Measurements from ENCODE around the gene DHDH.
A peak's percentile ranks its signal among the peaks of the same experiment; 100 is the strongest.
"Not testable (repeated sequence)": the region's sequence is repeated elsewhere in the genome, so short reads cannot be mapped to it uniquely, and the experiment has no call there.

DHDH gene

DNA sequence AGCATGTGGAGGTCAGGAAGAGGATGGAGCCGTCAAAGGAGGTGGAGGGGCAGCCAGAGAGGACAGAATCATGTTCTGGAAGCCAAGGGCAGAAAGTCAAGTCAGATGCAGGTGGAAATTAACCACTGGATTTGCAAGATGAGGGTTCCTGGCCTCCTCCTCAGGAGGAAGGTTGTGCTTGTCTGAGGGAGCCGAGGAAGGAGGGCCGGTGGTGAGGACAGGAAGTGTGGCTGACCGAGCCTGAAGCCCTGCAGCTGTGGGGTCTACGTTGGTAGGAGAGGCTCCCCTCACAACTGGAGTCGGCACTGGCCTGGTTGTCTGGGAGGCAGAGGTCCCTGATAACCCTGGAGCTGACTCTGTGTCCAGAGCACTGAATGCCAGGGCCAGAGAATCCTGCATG, 15.4 kb upstream of the DHDH start:
- DNase-seq = no peak

DNA sequence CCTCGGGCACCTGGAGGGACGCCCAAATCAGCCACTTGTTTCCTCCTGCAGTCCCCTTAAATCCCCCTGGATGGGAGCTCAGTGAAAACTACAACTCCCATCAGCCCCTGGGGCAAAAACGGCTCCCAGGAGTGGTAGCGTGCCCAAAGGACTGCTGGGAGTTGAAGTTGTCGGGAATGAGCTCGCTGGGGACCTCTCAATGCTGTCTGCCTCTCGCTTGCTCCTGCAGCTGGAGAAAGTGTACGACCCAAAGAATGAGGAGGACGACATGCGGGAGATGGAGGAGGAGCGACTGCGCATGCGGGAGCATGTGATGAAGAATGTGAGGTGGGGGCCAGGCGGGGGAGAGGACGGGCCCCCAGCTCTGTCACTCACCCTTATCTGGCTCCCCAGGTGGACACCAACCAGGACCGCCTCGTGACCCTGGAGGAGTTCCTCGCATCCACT, 14.7 kb upstream of the DHDH start:
- DNase-seq = peak; percentile 70

DNA sequence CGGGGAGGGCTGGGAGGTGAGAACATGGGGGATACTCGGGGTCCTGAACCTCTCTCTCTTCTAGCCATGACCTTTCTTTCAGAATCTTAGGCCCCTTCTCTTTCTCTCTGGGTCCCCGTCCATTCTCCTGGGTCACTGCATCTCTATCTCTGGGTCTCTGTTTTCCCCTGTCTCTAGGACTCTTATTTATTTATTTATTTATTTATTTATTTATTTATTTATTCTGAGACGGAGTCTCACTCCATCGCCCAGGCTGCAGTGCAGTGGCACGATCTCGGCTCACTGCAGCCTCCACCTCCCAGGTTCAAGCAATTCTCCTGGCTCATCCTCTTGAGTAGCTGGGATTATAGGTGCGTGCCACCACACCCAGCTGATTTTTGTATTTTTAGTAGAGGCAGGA, 14.2 kb upstream of the DHDH start:
- DNase-seq = not testable (repeated sequence)

DNA sequence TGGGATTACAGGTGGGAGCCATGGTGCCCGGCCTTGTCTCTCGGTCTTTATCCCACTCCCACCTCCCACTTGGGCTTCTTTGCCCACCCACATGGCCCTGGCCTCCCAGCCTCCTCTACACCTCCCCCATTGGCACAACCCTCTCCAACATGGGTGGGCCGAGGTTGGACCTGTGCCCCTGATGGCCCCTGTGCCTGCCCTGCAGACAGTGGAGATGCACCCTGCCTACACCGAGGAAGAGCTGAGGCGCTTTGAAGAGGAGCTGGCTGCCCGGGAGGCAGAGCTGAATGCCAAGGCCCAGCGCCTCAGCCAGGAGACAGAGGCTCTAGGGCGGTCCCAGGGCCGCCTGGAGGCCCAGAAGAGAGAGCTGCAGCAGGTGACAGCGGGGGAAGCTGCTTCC, 12.6 kb upstream of the DHDH start:
- DNase-seq = no peak

DNA sequence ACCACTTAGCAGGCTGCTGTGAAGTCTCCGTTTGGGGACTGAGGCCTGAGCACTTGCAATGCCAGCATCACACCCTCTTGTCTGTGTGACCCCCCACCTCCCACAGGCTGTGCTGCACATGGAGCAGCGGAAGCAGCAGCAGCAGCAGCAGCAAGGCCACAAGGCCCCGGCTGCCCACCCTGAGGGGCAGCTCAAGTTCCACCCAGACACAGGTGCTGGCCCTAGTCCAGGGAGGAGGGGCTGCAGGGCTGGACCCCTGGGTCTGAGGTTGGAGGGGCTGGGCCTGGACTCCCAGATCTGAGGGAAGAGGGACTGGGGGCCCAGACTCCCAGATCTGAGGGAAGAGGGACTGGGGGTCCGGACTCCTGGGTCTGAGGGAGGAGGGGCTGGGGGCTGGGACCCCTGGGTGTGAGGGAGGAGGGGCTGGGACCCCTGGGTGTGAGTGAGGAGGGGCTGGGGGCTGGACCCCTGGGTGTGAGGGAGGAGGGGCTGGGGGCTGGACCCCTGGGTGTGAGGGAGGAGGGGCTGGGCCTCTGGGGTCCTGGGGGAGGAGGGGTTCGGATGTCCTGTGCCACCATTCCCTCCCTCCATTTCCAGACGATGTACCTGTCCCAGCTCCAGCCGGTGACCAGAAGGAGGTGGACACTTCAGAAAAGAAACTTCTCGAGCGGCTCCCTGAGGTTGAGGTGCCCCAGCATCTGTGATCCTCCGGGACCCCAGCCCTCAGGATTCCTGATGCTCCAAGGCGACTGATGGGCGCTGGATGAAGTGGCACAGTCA, 11.6 kb upstream of the DHDH start:
- DNase-seq = no peak

DNA sequence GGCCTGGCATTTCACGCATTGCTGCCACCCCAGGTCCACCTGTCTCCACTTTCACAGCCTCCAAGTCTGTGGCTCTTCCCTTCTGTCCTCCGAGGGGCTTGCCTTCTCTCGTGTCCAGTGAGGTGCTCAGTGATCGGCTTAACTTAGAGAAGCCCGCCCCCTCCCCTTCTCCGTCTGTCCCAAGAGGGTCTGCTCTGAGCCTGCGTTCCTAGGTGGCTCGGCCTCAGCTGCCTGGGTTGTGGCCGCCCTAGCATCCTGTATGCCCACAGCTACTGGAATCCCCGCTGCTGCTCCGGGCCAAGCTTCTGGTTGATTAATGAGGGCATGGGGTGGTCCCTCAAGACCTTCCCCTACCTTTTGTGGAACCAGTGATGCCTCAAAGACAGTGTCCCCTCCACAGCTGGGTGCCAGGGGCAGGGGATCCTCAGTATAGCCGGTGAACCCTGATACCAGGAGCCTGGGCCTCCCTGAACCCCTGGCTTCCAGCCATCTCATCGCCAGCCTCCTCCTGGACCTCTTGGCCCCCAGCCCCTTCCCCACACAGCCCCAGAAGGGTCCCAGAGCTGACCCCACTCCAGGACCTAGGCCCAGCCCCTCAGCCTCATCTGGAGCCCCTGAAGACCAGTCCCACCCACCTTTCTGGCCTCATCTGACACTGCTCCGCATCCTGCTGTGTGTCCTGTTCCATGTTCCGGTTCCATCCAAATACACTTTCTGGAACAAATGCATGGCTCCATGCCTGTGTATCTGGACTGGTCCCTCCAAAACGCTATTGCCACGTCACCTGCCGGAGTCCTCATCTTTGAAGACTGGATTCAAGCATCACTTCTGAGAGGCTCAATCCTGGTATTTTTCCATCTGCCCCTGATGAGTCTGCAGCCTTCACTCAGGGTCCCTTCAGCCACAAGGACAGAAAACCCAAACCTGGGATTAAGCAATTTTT, 10.7 kb upstream of the DHDH start:
- no peak for DNase-seq

DNA sequence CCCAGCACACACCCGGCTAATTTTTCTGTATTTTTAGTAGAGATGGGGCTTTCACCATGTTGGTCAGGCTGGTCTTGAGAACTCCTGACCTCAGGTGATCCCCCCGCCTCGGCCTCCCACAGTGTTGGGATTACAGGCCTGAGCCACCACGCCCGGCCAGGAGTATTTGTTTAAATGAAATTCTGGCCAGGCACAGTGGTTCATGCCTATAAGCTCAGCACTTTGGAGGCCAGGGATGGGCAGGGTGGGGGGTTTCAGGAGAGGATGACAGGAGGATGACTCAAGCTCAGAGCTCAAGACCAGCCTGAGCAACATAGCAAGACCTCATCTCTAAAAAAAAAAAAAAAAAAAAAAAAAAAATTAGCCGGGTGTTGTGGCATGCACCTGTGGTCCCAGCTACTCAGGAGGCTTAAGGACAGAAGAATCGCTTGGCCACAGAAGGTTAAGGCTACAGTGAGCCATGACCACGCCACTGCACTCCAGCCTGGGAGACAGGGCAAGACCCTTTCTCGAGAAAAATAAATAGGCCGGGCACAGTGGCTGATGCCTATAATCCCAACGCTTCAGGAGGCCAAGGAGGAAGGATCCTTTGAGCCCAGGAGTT, 8.2 kb upstream of the DHDH start:
- DNase-seq = peak; percentile 68

DNA sequence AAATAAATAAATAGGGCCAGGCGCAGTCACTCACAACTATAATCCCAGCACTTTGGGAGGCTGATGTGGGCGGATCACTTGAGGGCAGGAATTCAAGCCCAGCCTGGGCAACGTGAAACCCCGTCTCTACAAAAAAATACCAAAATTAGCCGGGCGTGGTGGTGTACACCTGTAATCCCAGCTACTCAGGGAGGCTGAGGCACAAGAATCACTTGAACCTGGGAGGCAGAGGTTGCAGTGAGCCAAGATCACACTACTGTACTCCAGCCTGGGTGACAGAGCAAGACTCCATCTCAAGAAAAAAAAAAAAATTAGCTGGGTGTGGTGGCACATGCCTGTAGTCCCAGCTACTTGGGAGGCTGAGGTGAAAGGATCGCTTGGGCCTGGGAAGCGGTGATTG, 7.6 kb upstream of the DHDH start:
- not testable (repeated sequence) for DNase-seq

DNA sequence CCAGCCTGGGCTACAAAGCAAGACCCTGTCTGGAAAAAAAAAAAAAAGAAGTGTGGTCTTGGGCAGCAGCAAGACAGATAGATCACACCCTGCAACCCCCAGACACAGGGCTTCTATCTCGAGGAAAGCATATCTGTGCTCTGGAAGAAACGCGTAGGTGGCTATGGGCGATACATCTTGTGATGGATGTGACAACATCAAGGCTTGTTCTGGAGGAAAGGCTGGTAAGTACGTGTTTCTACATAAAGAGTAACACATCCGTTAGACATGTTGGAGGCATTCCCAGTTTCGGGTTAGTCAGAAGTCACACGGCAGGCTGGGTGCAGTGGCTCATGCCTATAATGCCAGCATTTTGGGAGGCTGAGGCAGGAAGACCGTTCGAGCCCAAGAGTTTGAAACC, 6.6 kb upstream of the DHDH start:
- no peak for DNase-seq

DNA sequence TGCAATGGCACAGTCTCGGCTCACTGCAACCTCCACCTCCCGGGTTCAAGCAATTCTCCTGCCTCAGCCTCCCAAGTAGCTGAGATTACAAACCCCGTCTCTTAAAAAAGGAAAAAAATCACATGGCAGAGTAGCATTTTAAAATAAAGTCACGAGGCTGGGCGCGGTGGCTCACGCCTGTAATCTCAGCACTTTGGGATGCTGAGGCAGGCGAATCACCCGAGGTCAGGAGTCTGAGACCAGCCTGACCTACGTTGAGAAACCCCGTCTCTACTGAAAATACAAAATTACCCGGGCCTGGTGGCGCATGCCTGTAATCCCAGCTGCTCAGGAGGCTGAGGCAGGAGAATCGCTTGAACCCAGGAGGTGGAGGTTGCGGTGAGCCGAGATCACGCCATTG, 5.8 kb upstream of the DHDH start:
- not testable (repeated sequence) for DNase-seq

DNA sequence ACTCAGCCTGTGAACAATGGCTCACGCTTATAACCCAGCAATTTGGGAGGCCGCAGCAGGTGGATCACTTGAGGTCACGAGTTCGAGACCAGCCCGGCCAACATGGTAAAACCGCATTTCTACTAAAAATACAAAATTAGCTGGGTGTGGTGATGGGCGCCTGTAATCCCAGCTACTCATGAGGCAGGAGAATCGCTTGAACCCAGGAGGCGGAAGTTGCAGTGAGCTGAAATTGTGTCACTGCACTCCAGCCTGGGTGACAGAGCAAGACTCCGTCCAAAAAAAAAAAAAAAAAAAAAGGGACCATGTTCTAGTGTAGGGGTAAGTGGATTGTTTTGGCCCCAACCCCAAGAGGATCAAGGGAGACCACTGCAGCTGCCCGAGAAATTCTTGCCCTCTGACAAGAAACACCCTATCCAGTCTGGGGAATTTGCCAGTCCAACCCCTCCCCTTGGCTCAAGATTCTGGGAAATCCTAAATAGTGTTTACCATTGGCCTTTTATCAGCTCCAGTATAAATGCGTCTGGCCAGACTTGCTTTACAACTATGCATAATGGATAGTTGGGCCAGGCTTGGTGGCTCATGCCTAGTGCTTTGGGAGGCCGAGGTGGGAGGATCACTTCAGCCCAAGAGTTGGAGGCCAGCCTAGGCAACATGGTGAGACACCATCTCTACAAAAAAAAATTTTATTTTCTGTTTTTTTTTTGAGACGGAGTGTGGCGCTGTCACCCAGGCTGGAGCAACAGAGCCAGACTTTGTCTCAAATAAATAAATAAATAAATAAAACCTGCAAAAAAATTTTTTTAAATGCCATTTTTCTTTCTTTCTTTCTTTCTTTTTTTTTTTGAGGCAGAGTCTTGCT, 5.1 kb upstream of the DHDH start:
- no peak for DNase-seq

DNA sequence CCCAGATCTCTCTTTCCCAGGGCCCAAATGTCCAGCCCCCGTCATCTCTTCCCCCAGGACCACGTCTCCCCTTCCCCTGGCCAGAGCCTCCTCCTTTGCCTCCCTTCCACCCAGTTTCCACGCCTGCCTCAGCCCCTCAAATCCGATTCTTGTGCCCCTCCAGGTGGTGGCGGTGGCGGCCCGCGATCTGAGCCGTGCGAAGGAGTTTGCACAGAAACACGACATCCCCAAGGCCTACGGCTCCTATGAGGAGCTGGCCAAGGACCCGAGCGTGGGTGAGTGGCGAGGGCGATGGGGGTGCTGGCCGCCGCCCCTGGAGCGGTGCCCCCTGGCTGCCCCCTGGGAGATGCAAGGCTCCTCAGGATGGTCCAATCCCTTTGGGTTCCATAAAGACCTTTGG, 1.3 kb downstream of the DHDH start:
- no peak for DNase-seq

DNA sequence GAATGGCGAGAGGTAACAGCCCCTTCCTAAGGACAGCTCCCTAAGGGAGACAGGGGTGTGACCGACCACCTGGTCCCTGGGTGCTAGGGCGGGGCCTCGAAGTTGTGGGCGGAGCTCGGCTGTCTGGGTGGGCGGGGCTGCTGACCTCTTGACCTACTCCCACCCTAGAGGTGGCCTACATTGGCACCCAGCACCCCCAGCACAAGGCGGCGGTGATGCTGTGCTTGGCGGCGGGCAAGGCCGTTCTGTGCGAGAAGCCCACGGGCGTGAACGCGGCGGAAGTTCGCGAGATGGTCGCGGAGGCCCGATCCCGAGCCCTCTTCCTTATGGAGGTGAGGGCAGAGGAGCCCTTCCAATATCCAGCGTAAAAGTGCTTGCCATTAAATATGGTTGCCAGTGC, 2.4 kb downstream of the DHDH start:
- DNase-seq = no peak

DNA sequence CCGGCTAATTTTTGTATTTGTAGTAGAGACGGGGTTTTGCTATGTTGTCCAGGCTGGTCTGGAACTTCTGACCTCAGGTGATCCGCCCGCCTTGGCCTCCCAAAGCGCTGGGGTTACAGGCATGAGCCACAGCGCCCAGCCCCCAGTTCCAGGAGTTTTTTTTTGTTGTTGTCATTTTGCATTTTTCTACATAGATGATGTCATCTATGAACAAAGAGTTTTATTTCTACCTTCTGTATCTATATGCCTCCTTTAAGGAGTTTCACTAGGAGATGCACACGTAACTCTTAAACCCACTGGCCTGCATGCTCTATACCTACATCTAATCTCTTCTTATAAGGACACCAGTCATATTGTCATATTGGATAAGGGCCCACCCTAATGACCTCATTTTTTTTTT, 4.8 kb downstream of the DHDH start:
- no peak for DNase-seq

DNA sequence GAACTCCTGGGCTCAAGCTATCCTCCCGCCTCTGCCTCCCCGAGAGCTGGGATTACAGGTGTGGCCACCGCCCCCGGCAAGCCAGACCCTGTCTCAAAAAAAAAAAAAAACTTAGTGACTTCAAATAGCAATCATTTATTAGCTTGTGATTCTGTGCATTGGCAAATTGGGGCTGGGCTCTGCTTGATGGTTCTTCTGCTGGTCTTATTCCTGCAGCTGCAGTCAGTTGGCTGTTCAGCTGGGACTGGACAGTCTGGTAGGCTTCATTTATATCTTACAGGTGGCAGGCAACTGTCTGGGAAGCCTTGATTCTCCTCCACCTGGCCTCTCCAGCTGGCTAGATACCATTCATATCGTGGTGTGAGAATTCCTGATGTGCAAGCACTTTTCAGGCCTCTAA, 7.4 kb downstream of the DHDH start:
- no peak for DNase-seq

DNA sequence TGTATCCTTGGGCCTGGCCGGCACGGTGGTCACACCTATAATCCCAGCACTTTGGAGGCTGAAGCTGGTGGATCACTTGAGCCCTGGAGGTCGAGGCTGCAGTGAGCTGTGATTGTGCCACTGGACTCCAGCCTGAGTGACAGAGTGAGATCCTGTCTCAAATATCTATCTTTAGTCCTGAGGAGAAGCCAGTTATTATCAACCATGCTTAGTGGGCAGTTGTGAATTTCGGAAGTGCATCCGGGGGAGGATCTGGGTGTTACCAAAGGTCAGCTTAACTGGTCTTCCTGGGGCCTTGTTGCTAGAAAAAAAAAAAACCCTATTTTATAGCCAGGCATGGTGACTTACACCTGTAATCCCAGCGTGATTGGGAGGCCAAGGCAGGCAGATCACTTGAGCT, 9.6 kb downstream of the DHDH start:
- DNase-seq = no peak

DNA sequence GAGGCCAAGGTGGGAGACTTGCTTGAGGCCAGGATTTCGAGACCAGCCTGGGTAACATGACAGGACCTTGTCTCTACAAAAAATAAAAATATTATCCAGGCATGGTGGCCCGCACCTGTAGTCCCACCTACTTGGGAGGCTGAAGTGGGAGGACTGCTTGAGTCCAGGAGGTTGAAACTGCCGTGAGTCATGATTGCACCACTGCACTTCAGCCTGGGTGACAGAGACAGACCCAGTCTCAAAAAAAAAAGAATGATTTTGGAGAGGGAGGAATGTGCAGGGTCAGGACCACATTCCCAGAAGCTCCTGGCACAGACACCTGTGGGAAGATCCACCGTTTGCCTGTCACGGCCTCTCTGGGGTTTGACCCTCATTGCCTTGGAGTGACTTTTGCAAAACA, 11.9 kb downstream of the DHDH start:
- peak; percentile 60 for DNase-seq

DNA sequence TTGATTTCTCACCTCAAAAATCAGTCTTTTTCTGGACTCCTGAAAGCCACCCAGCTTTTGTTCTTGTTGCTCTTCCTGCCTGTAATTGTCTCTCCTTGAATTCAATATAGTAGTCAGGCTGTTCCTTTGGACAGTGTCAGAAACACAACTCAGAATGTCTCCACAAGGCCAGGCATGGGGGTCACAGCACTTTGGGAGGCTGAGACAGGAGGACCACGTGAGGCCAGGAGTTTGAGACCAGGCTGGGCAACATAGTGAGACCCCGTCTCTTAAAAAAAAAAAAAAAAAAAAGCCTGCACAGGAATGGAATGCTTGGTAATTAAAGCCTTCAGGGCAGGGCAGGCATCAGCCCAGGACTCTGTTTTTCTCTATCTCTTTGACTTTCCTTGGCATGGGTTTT, 12.3 kb downstream of the DHDH start:
- DNase-seq = no peak

DNA sequence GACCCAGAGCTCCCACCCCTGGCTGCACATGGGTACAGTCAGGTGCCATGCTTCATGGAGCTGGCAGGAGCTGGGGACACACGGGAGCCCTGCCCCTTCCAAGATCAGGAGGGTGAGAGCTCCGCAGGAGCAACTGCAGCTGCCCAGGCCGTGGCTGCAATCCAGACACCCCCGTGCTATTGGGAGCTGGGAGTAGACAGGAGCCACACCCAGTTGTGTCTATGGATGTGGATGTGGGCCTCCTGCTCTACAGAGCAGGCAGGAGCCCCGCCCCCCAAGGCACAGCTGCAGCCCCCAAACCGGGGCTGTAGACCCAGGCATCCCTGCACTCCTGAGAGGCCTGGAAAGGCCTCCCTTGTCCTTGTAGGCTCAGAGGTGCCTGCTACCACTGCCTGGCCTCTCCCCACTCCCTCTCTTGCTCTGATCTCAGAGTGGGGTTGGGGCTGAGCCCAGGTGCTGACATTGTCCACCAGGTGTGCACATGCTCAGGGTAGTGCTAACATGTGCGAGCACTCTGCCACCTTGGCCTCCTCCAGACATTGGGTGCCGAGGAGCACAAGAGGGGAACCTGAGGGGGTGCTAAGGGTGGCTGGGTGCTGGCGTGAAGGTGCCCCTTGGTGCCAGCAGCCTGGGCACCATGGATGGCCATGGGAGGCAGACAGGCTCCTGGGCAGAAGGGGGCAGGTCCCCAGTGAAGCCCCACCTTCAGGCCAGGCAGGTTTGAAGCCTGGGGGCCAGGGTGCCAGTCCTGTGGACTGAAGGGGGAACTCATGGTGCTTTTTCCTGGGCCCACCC, 13.2 kb downstream of the DHDH start:
- no peak for DNase-seq

DNA sequence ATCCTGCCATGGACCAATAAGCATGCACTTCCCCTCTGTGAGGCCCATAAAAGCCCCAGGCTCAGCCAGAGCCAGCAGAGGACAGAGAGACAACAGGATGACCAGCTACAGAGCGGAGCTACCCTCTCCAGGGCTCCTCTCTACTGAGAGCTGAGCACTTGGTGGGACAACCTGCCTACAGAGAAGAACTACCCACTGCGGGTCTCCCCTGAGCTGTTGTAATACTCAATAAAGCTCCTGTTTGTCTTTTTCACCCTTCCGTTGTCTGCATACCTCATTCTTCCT, 13.7 kb downstream of the DHDH start:
- DNase-seq = no peak

DNA sequence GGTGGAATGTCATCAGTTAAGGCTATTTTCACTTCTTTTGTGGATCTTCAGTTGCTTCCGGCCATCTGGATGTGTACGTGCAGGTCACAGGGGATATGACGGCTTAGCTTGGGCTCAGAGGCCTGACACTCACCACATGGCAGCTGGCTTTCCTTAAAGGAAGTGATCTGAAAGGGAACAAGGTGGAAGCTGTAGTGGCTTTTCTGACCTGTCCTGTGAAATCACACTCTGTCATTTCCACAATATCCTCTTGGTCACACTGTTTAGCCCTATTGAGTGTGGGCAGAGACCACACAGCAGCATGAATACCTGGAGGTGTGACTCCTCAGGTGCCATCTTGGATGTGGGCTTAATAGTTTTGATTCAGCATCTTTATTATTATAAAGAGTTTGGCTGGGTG, 16.7 kb downstream of the DHDH start:
- no peak for DNase-seq
